ENCODE results near the gene BCL11A. TPM values are rescaled to one million over a fixed set of nuclear protein-coding genes. Genes with fewer than 3 reads are reported as not detected.
A peak's percentile ranks its signal among the peaks of the same experiment; 100 is the strongest.

The BCL11A gene
- polyA plus RNA-seq, 2 of the 4 experiments (the other 2 are of a cell fraction): 0.12 to 0.13 TPM

DNA sequence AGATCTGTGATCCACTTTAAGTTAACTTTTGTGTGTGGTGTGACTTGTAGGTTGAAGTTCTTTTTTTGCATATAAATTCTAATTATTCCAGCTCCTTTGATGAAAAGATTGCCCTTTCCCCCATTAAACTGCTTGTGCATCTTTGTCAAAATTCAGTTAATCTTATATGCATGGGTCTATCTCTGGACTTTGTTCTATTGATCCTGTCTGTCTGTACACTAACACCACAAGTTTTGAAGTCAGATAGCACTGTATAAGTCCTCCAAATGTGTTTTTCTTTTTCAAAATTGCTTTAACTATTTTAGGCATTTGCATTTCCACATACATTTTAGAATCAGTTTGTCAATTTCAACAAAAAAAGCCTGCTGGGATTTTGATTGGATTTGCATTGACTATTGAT is 137.6 kb downstream of the BCL11A start (continued):
- TF ChIP-seq NPAS2 (CRISPR knock-in tag; IDR thresholded peaks at IDR 0.05; ENCODE audit: borderline replicate concordance): no peak
- TF ChIP-seq, protein P1, sequence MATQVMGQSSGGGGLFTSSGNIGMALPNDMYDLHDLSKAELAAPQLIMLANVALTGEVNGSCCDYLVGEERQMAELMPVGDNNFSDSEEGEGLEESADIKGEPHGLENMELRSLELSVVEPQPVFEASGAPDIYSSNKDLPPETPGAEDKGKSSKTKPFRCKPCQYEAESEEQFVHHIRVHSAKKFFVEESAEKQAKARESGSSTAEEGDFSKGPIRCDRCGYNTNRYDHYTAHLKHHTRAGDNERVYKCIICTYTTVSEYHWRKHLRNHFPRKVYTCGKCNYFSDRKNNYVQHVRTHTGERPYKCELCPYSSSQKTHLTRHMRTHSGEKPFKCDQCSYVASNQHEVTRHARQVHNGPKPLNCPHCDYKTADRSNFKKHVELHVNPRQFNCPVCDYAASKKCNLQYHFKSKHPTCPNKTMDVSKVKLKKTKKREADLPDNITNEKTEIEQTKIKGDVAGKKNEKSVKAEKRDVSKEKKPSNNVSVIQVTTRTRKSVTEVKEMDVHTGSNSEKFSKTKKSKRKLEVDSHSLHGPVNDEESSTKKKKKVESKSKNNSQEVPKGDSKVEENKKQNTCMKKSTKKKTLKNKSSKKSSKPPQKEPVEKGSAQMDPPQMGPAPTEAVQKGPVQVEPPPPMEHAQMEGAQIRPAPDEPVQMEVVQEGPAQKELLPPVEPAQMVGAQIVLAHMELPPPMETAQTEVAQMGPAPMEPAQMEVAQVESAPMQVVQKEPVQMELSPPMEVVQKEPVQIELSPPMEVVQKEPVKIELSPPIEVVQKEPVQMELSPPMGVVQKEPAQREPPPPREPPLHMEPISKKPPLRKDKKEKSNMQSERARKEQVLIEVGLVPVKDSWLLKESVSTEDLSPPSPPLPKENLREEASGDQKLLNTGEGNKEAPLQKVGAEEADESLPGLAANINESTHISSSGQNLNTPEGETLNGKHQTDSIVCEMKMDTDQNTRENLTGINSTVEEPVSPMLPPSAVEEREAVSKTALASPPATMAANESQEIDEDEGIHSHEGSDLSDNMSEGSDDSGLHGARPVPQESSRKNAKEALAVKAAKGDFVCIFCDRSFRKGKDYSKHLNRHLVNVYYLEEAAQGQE (IDR thresholded peaks at IDR 0.05): no peak

DNA sequence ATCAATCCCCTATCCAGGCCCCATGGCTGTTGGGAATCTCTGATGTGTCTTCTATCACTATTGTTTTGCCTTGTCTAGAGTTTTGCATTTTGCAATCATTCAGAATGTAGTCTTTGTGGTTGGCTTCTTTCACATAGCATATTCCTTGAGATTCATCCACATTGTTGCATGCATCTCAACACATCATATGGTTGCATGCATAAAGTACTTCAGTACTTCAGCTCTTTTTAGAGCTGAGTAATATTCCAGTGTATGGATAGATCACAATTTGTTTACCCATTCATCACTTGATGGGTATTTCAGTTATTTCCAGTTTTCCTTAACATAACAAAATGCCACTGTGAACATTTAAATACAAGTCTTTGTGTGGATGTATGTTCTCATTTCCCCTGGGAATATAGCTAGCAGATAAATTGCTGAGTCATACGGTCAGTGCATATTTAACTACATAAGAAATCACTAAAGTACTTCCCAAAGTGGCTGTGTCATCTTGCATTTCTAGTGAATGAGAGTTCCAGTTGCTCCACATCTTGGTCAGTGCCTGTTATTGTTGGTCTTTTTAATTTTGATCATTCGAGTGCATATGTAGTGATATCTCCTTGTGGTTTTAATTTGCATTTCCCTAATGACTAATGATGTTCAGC is 138.8 kb downstream of the BCL11A start:
- no peak for FAIRE-seq
- H3K4me3 ChIP-seq: no peak overlapping the region
- no peaks in the 10 kb centered on the region for H3K4me1 ChIP-seq
- H3K4me2 ChIP-seq: no peak overlapping the region
- no peaks in the 10 kb centered on the region for H3K9me3 ChIP-seq
- DNase-seq (ENCODE audit: low read depth in 1 of 2, low spot score in 1 of 2): peak in 1 of 2 experiments; percentile 38
- ChIA-PET POLR2A (no interaction called here), CTCF (no interaction called here)
- 26% methylated on average over 2 of the region's 2 CpGs for WGBS (ENCODE audit: missing lambda C conversion rate)
- H3K27ac ChIP-seq: no peak overlapping the region
- no peak for ATAC-seq
- no peak for TF ChIP-seq JUN (IDR thresholded peaks at IDR 0.05)
- no peak for TF ChIP-seq CHD2 (IDR thresholded peaks at IDR 0.05; ENCODE audit: low read length, partially characterized antibody)
- TF ChIP-seq MAFK (IDR thresholded peaks at IDR 0.05; ENCODE audit: partially characterized antibody): peak; percentile 95
- peak; percentile 92 for TF ChIP-seq NFE2L2 (conservative IDR thresholded peaks at IDR 0.05; ENCODE audit: low read length)
- no peak for TF ChIP-seq FOSL2 (IDR thresholded peaks at IDR 0.05)
- 0 out of 2 replicates have a peak, but pooled peaks have one; percentile 7 for TF ChIP-seq FOSL2 (CRISPR knock-in tag; IDR thresholded peaks at IDR 0.05)

DNA sequence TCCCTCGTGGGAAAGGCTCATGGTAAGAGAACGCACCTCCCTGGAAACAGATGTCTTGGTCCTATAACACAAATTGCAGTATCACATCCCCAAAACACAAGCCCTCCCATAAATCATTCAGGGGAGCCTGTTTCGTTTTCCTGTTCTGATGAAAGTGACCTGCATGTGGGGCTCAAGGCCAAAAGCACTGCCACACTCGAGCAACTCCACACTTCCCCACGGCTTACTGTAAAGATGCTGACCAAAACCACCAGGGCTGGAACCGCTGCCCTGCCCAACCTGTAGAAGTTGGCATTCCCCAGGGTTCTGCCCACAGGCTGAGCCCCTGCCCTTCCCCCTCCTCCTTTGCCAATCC is 139.7 kb downstream of the BCL11A start:
- ChIA-PET CTCF (no interaction called here), POLR2A (no interaction called here)
- Histone ChIP-seq H3K27ac (no peak overlapping the region), H3K9me3 (no peaks in the 10 kb centered on the region), H3K4me2 (no peak overlapping the region), H3K4me1 (no peaks in the 10 kb centered on the region), H3K4me3 (no peak overlapping the region)
- DNase-seq (ENCODE audit: low read depth in 1 of 2, low spot score in 1 of 2) (no peak), ATAC-seq (no peak), FAIRE-seq (no peak)
- 43% methylated on average over 6 of the region's 6 CpGs for WGBS (ENCODE audit: missing lambda C conversion rate)
- TF ChIP-seq, protein P2, sequence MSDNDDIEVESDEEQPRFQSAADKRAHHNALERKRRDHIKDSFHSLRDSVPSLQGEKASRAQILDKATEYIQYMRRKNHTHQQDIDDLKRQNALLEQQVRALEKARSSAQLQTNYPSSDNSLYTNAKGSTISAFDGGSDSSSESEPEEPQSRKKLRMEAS (IDR thresholded peaks at IDR 0.05): no peak
- no peak for TF ChIP-seq MYC (IDR thresholded peaks at IDR 0.05; ENCODE audit: borderline replicate concordance, low read length)
- TF ChIP-seq E2F6 (IDR thresholded peaks at IDR 0.05; ENCODE audit: borderline replicate concordance, low read depth): no peak
- TF ChIP-seq CHD4 (IDR thresholded peaks at IDR 0.05; ENCODE audit: borderline replicate concordance): no peak
- TF ChIP-seq MAZ (IDR thresholded peaks at IDR 0.05; ENCODE audit: borderline replicate concordance, low read depth, low read length): no peak
- no peak for TF ChIP-seq RCOR1 (IDR thresholded peaks at IDR 0.05; ENCODE audit: low read depth, low read length)
- no peak for TF ChIP-seq HOXB13 (CRISPR knock-in tag; IDR thresholded peaks at IDR 0.05; ENCODE audit: low read depth)
- no peak for TF ChIP-seq CBX8 (IDR thresholded peaks at IDR 0.05)
- TF ChIP-seq NPAS2 (CRISPR knock-in tag; IDR thresholded peaks at IDR 0.05; ENCODE audit: borderline replicate concordance): no peak
- no peak for TF ChIP-seq FOSB (CRISPR knock-in tag; IDR thresholded peaks at IDR 0.05)
- TF ChIP-seq EP300 (IDR thresholded peaks at IDR 0.05): no peak
- TF ChIP-seq RAD21 (conservative IDR thresholded peaks at IDR 0.05 in 1 of 2, IDR thresholded peaks at IDR 0.05 in 1 of 2): no peak
- TF ChIP-seq KDM5A (IDR thresholded peaks at IDR 0.05): no peak
